CD4-positive, CD25-positive, alpha-beta regulatory T cell (primary cell): ENCODE data around the gene FLAD1. TPM values are rescaled to one million over a fixed set of nuclear protein-coding genes. Genes with fewer than 3 reads are reported as not detected.

Experiments used
- ATAC-seq, 2 donors: fragments of 150-1000 bp; cut with Tn5 transposase; one replicate each; pipeline ENCODE4 v1.10.0; 2021; ENCODE audit warnings: low read depth in 2 of 2, moderate number of reproducible peaks in 2 of 2, moderate library complexity in 1 of 2
- DNase-seq, 3 donors: peaks; one replicate each; pipeline versions ENCODE4 v3.0.0 to v3.0.0-alpha.2; 2012 to 2022; ENCODE audit warnings: mixed read lengths in 1 of 3
- H3K27ac ChIP-seq: one replicate; pipeline ENCODE4 v1.7.0; 2013; ENCODE audit warnings: mild to moderate bottlenecking, low read length; ENCODE audit not compliant: insufficient read depth, poor library complexity, severe bottlenecking
- H3K27me3 ChIP-seq: one replicate; pipeline ENCODE4 v1.7.0; 2013; ENCODE audit warnings: low read length; ENCODE audit not compliant: control insufficient read depth, insufficient read depth
- H3K36me3 ChIP-seq: one replicate; pipeline ENCODE4 v1.7.0; 2013; ENCODE audit warnings: mild to moderate bottlenecking, low read length, moderate library complexity; ENCODE audit not compliant: control insufficient read depth, insufficient read depth
- H3K4me1 ChIP-seq: 2 replicates; pipeline ENCODE4 v1.7.0; 2013; ENCODE audit warnings: mild to moderate bottlenecking, low read length; ENCODE audit not compliant: insufficient read depth, control insufficient read depth, poor library complexity, severe bottlenecking
- H3K4me3 ChIP-seq: one replicate; pipeline ENCODE4 v1.7.0; 2013; ENCODE audit warnings: low read depth, mild to moderate bottlenecking, low read length, moderate library complexity
- H3K9me3 ChIP-seq, 2 experiments: 1 replicate in 1 of 2; 2 replicates in 1 of 2; pipeline ENCODE4 v1.7.0; 2013; ENCODE audit warnings: low read length in 2 of 2, mild to moderate bottlenecking in 1 of 2, moderate library complexity in 1 of 2; ENCODE audit not compliant: control insufficient read depth in 2 of 2
- H3K27ac Mint-ChIP-seq, 3 donors: one replicate each; pipeline ENCODE4 v1.8.0; 2020 to 2022; ENCODE audit warnings: mild to moderate bottlenecking in 3 of 3, mixed read lengths in 3 of 3, moderate library complexity in 2 of 3
- H3K27me3 Mint-ChIP-seq: one replicate; pipeline ENCODE4 v1.8.0; 2022; ENCODE audit warnings: mild to moderate bottlenecking, mixed read lengths
- H3K36me3 Mint-ChIP-seq: one replicate; pipeline ENCODE4 v1.8.0; 2020; ENCODE audit warnings: mixed read lengths
- H3K4me1 Mint-ChIP-seq, 4 donors: one replicate each; pipeline ENCODE4 v1.8.0; 2020 to 2022; ENCODE audit warnings: mixed read lengths in 4 of 4, mild to moderate bottlenecking in 1 of 4
- H3K4me3 Mint-ChIP-seq, 4 donors: one replicate each; pipeline ENCODE4 v1.8.0; 2020 to 2022; ENCODE audit warnings: mild to moderate bottlenecking in 4 of 4, mixed read lengths in 4 of 4, moderate library complexity in 3 of 4
- H3K9me3 Mint-ChIP-seq, 7 donors: one replicate each; pipeline ENCODE4 v1.8.0; 2020 to 2022; ENCODE audit warnings: mixed read lengths in 7 of 7, mild to moderate bottlenecking in 3 of 7, moderate library complexity in 2 of 7
- polyA plus RNA-seq, 4 donors: library from polyadenylated mRNA; unstranded; fragments of 300-500 nt; fragmentation: Illumina TruSeq; gene quantifications; one replicate each; pipeline ENCODE4 v1.2.3, GENCODE V29; 2021
- total RNA-seq: library from RNA; stranded (reverse); gene quantifications from one replicate; pipeline ENCODE4 v1.2.3, GENCODE V29; 2022

The FLAD1 gene
- total and polyA plus RNA-seq, 5 donors from 2014 or later, result 39.1 to 60.3 (median 42.6) TPM

DNA sequence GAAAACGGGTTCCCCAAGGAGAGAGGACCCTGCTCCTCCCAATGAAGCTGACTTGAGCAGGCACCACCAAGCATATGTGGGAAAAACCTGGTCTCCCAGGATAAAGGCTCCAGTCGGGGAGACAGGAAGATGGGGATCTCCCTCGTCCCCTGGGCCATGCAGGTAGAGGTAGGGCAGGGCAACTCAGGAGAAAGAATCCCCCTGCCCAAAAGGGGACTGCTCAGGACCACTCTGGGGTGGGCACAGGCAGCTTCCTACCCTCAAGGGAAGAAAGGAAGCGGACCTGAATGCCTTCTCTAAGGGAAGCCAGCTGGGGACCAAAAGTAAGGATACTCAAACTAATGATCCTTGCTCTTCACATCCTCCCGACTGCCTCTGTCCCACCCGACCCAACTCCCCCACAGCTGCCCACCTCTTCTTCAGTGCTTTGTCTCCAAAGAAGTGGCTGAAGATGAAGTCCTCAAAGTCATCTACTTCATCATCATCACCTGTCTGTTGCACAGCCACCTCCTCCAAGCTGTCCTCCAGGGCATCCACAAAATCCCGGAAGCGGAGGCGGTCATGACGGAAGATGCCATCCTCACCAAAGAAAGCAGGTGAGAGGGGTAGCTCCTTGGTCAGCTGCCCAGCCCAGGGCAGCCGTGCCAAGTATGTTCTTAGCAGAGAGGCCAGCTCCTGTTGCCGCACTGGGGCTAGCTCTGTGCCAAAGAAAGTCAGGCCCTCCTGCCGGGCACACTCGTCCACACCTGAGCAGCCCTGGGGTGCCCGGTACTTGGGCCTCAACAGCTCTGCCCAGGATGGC, 37.8 kb upstream of the FLAD1 start:
- Histone ChIP-seq H3K36me3 (peaks cover 49% of the 10 kb centered on the region), H3K4me1 (peaks cover 66% of the 10 kb centered on the region), H3K27ac (peak overlapping the region; percentile 14), H3K9me3 (no peaks in the 10 kb centered on the region), H3K27me3 (no peaks in the 10 kb centered on the region), H3K4me3 (no peak overlapping the region)
- Mint-ChIP-seq H3K4me1 (peaks cover 9 to 71% (median 52%) of the 10 kb centered on the region in 4 donors), H3K9me3 (peaks cover 0 to 5% (median 0%) of the 10 kb centered on the region in 7 donors), H3K36me3 (peaks cover 20% of the 10 kb centered on the region), H3K27me3 (peaks cover 6% of the 10 kb centered on the region), H3K4me3 (peak overlapping the region in 1 of 4 donors; percentile 74), H3K27ac (peak overlapping the region in 2 of 3 donors; percentile 63 to 92)
- no peak for ATAC-seq
- no peak for DNase-seq

DNA sequence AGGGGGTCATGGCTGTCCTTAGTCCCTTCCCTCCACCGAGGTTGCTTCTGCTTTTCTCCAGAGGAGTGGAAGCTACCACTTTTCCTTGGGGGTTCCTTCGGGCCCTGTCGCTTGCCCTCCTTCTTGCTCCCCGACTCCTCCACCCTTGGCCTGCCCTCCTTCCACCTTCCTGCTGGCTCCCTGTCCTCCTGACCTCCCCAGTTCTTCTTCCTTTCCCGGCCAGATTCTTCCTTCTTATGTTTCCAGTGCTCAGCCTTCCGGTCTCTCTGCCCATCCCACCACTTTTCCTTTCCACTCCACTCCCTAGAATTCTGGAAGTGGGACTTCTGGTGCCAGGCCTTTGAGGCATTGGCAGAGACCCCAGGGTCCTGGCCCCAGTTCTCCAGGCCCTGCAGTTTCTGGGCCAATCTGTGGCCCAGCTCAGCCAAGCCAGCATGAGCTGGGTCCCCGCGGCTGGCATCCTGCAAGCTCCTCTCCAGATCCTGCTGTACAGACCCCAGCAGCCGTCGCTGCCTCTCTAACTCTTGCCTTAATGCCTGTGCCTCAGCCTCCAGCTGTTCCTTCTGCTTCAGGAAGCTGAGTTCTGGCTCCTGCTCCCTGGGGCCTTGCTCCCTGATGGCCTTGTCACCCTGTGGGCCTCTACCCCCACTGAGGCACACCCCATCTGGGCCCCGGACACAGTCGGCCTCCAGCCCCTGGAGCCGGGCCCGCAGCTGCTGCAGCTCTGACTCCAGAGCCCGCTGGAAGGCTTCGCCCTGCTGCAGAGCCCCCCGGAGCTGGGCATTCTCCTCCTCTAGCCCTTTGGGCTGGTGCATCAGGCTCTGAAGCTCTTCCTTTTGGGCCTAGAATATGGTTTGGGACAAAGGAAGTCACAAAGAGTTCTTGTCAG, 36.9 kb upstream of the FLAD1 start:
- H3K27me3 ChIP-seq, result no peaks in the 10 kb centered on the region
- H3K36me3 ChIP-seq, result peaks cover 58% of the 10 kb centered on the region
- H3K4me1 ChIP-seq, result peaks cover 66% of the 10 kb centered on the region
- Mint-ChIP-seq H3K36me3 (peaks cover 25% of the 10 kb centered on the region), H3K27ac (peak overlapping the region in 2 of 3 donors; percentile 33 to 86), H3K4me3 (peak overlapping the region in 2 of 4 donors; percentile 32 to 74), H3K9me3 (peaks cover 0 to 5% (median 0%) of the 10 kb centered on the region in 7 donors), H3K4me1 (peaks cover 5 to 71% (median 49%) of the 10 kb centered on the region in 4 donors), H3K27me3 (peaks cover 6% of the 10 kb centered on the region)
- ATAC-seq (no peak), DNase-seq (no peak)
- no peaks in the 10 kb centered on the region for H3K9me3 ChIP-seq
- no peak overlapping the region for H3K27ac ChIP-seq
- no peak overlapping the region for H3K4me3 ChIP-seq

DNA sequence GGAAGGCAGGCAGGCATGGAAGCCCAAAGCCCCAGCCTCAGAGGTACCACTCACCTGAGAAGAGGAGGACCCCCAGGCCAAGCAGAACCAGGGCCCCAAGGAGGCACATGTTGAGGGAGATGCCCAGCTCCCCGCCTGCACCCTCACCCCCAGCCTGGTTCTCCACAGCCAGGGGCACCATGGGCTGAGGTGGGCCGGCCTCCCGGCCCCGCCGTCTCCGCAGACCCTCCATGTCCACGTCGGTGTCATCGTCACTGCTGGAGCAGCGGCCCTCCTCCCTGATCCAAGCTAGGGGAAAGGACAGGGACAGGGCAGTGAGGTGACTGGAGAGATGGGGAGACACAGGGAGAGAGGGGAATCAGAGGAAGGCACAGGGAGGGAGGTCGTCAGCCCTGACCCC, 35.1 kb upstream of the FLAD1 start:
- Mint-ChIP-seq H3K9me3 (peaks cover 0 to 2% (median 0%) of the 10 kb centered on the region in 7 donors), H3K36me3 (peaks cover 37% of the 10 kb centered on the region), H3K4me1 (peaks cover 0 to 71% (median 51%) of the 10 kb centered on the region in 4 donors), H3K4me3 (peak overlapping the region in 2 of 4 donors; percentile 58 to 84), H3K27ac (peak overlapping the region in 1 of 3 donors; percentile 1), H3K27me3 (peaks cover 6% of the 10 kb centered on the region)
- H3K9me3 ChIP-seq, result no peaks in the 10 kb centered on the region
- no peak overlapping the region for H3K4me3 ChIP-seq
- H3K36me3 ChIP-seq, result peaks cover 64% of the 10 kb centered on the region
- peak overlapping the region; percentile 55 for H3K27ac ChIP-seq
- H3K27me3 ChIP-seq, result no peaks in the 10 kb centered on the region
- DNase-seq (no peak), ATAC-seq (no peak)
- H3K4me1 ChIP-seq, result peaks cover 66% of the 10 kb centered on the region

DNA sequence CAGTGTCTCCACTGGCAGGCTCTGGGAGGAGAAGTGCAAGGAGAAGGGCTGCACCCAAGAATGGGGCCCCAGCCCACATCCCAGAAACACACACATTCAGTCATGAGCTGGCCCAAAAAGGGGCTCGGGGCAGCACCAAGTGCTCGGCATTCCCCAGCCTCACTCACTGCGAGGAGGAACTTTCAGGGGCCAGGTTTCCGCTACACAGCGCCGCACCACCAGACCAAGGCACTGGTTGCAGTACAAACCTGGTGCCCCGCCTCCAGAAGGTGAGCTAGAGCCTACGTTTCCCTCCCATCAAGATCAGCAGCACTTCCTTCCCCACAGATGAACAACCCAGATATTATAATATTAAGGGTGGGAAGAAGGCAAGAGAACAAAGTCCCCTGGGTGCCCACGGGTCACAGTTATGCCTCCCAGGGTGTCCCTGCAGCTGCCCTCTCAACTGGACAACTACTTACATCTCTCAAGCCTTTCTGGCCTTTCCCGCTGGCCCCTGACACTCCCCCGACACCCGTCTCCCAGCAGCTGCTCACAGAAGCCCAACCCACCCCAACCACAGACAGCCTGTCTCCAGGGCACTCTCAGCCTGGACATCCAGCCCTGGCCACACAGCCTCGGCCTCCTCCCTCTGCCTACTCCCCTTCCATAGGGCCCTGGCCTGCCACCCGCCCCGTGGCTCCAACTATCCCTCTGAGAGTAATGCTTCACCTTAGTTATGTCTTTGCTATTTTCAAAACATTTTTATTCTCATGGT, 31.1 kb upstream of the FLAD1 start:
- Histone ChIP-seq H3K4me3 (peak overlapping the region; percentile 91), H3K27me3 (no peaks in the 10 kb centered on the region), H3K27ac (peak overlapping the region; percentile 100), H3K9me3 (no peaks in the 10 kb centered on the region), H3K36me3 (peaks cover 40% of the 10 kb centered on the region), H3K4me1 (peaks cover 87% of the 10 kb centered on the region)
- H3K27ac Mint-ChIP-seq, result peak overlapping the region; percentile 99 to 100 (median 100)
- H3K9me3 Mint-ChIP-seq, result peaks cover 0 to 6% (median 0%) of the 10 kb centered on the region in 7 donors
- peak overlapping the region; percentile 95 to 98 (median 98) for H3K4me3 Mint-ChIP-seq
- H3K36me3 Mint-ChIP-seq, result peaks cover 35% of the 10 kb centered on the region
- peak; percentile 59 to 80 (median 70) for DNase-seq
- H3K4me1 Mint-ChIP-seq, result peaks cover 0 to 79% (median 49%) of the 10 kb centered on the region in 4 donors
- peak; percentile 24 to 32 for ATAC-seq
- H3K27me3 Mint-ChIP-seq, result peaks cover 6% of the 10 kb centered on the region

DNA sequence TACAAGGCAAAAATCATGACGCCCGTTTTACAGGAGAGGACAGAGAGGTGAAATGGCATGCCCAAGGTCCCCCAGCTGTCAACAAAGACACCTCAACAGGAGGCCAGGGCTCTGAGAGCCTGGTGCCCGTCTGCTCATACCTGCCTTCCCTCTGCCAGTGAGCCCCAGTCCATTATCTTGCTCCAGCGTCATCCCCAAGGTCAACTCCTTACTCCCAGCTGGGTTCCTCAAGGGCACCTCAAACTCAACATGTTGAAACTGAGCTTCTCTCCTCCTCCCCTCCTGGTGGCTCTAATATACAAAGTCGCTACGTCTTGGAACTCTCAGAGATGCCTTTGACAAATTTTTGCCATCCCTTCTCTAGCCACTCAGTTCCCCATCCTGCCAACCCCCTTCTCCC, 30.5 kb upstream of the FLAD1 start:
- DNase-seq (no peak), ATAC-seq (no peak)
- Mint-ChIP-seq H3K36me3 (peaks cover 35% of the 10 kb centered on the region), H3K9me3 (peaks cover 0 to 6% (median 0%) of the 10 kb centered on the region in 7 donors), H3K27ac (peak overlapping the region; percentile 99 to 100 (median 100)), H3K4me1 (peaks cover 0 to 85% (median 50%) of the 10 kb centered on the region in 4 donors), H3K4me3 (peak overlapping the region; percentile 95 to 98 (median 98)), H3K27me3 (peaks cover 6% of the 10 kb centered on the region)
- Histone ChIP-seq H3K4me1 (peaks cover 85% of the 10 kb centered on the region), H3K9me3 (no peaks in the 10 kb centered on the region), H3K27me3 (no peaks in the 10 kb centered on the region), H3K27ac (peak overlapping the region; percentile 100), H3K36me3 (peaks cover 35% of the 10 kb centered on the region), H3K4me3 (peak overlapping the region; percentile 91)

GRCh38 chr1:154953611-154954038, 29.5 kb upstream of the FLAD1 start:
- no peak for DNase-seq
- peaks cover 0 to 5% (median 0%) of the 10 kb centered on the region in 7 donors for H3K9me3 Mint-ChIP-seq
- no peak for ATAC-seq
- no peaks in the 10 kb centered on the region for H3K9me3 ChIP-seq
- H3K27ac ChIP-seq, result peak overlapping the region; percentile 100
- peaks cover 0 to 90% (median 51%) of the 10 kb centered on the region in 4 donors for H3K4me1 Mint-ChIP-seq
- H3K36me3 Mint-ChIP-seq, result peaks cover 33% of the 10 kb centered on the region
- peaks cover 82% of the 10 kb centered on the region for H3K4me1 ChIP-seq
- no peaks in the 10 kb centered on the region for H3K27me3 ChIP-seq
- H3K4me3 Mint-ChIP-seq, result peak overlapping the region; percentile 95 to 98 (median 98)
- H3K36me3 ChIP-seq, result peaks cover 34% of the 10 kb centered on the region
- H3K27me3 Mint-ChIP-seq, result peaks cover 6% of the 10 kb centered on the region
- peak overlapping the region; percentile 91 for H3K4me3 ChIP-seq
- peak overlapping the region; percentile 99 to 100 (median 100) for H3K27ac Mint-ChIP-seq

DNA sequence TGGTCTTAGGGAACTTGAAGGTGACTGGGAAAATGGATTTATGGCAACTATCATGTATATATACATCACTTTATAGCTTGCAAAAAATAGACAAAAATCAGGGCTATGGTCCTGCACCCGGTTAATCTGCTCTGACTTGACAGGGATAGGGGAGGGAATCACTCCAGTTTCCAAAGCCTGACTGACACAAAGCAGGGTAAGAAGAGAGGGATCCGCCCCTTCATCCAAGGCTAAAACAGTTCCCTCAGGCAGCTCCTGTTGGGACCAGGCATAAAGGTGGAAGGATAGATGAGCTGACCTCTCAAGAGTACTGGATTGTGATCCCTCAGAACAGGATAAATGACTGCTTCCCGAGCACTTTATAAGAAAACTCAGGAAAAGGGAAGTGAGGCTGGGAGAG, 28.6 kb upstream of the FLAD1 start:
- peaks cover 0 to 4% (median 0%) of the 10 kb centered on the region in 7 donors for H3K9me3 Mint-ChIP-seq
- DNase-seq, result no peak
- peaks cover 6% of the 10 kb centered on the region for H3K27me3 Mint-ChIP-seq
- no peaks in the 10 kb centered on the region for H3K9me3 ChIP-seq
- peaks cover 38% of the 10 kb centered on the region for H3K36me3 ChIP-seq
- peak overlapping the region; percentile 99 to 100 (median 100) for H3K27ac Mint-ChIP-seq
- no peak for ATAC-seq
- peaks cover 0 to 82% (median 47%) of the 10 kb centered on the region in 4 donors for H3K4me1 Mint-ChIP-seq
- H3K4me3 ChIP-seq, result peak overlapping the region; percentile 91
- peak overlapping the region; percentile 95 to 98 (median 98) for H3K4me3 Mint-ChIP-seq
- peaks cover 79% of the 10 kb centered on the region for H3K4me1 ChIP-seq
- H3K27ac ChIP-seq, result peak overlapping the region; percentile 100
- H3K36me3 Mint-ChIP-seq, result peaks cover 26% of the 10 kb centered on the region
- H3K27me3 ChIP-seq, result no peaks in the 10 kb centered on the region
